Activated CD8-positive, alpha-beta memory T cell treated with anti-CD3 and anti-CD28 coated beads for 24 hours (primary cell): Measurements from ENCODE around the gene DNAH8.
A peak's percentile ranks its signal among the peaks of the same experiment; 100 is the strongest.

Experiments
- DNase-seq: peaks from one replicate; pipeline ENCODE4 v3.0.0-alpha.2; 2020

DNAH8 gene

DNA sequence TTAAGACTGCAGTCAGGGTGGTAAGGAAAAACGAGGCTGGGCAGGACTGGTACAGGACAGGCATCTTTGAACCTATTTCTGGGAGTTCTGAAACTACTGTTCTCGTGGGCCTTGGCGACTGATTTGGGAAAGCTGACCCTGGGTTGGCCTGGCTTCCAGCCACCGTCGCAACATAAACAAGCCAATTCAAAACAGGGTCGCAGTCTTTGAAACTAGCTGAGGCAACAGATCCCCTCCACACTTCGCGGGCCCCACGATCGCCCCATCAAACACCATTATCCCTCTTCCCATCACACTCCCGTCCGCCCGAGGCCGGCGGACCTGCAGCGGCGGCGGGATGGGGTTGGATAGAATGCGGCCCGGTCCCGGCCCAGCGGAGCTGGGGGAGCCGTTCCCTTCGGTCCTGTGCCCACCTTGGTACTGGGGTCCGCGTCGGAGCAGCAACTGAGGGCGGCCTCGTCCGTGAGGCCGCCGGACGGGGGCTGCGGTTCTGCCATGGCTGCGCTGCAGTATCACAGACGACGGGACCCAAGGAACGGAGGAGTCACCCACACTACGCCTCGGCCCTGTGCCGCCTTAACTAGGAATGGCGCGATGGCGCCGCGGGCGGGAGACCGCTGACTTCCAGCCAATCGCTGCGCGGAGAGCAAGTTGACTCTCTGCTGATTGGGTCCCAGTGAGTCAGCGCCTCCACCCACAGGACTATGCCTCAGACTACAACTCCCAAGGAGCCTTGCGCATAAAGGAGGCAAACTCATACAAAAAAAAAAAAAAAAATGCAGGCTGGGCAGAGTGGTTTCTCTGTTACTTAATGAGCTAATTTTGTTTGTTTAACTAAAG, 12.3 kb upstream of the DNAH8 start, which contains the start of gene GLO1:
GLO1 (minus strand) TSS at position 588 of the 840 bp plus-strand sequence; CDS start at position 497, 91 bp downstream.
- peak; percentile 96 for DNase-seq

DNA sequence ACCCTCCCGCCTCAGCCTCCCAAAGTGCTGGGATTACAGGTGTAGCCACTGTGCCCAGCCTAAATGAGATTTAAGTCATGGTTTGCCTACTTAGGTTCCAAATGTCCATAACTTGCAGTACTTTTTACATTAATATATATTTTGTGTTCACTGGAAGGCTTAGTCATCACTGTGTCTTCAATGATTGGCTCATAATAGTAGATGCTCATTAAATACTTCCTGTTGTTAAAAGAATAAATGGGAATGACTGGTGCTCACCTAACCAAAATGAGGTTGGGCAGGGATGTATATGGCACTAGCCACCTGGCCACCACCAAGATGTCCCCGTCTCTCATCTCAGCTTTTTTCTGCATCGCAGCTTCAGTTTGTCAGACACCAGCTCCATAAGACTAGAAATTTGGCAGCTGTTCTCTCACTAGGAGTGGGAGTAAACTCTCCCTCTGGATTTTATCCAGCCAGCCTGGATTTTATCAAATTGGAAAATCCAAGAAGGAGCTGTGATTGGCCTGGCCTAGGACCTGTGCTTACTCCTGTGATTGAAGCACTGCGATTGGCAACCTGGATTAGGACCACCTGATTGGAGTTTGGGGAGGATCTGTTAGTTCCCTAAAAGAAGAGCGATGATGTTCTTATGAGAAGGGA, 11.0 kb upstream of the DNAH8 start:
- DNase-seq: no peak

DNA sequence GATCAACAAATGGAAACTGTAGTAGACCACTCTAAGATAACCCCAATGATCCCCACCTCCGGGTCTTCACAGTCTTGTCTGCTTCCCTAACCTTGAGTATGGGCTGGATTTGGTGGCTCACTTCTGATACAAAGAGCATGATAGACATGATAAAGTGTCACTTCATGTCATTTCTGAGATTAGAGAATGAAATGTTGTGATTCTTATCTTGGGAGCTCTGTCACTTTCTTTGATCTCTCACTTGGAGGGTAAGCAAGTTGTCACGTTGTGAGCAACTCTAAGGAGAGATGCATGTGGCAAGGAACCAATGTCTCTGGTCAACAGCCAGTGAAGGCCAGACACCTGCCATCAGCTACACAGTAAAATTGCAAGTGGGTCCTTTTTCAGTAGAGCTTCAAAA, 9.2 kb upstream of the DNAH8 start:
- no peak for DNase-seq

DNA sequence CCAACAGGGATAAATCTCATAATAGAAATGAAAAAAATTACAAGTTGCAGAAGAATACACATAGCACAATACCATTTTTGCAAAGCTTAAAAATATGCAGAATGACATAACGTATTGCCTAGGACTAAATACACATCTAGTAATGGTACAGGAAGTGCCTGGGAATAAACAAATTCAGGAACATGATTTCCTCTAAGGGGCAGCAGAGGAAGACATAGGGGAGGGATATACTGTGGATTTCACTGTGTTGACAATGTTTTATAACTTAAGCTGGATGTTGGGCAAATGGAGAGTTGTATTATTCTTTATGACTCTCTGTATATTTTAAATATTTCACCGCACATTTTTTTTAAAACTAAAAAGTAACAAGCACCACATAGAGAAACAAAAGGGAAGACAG, 6.6 kb upstream of the DNAH8 start:
- DNase-seq: no peak

DNA sequence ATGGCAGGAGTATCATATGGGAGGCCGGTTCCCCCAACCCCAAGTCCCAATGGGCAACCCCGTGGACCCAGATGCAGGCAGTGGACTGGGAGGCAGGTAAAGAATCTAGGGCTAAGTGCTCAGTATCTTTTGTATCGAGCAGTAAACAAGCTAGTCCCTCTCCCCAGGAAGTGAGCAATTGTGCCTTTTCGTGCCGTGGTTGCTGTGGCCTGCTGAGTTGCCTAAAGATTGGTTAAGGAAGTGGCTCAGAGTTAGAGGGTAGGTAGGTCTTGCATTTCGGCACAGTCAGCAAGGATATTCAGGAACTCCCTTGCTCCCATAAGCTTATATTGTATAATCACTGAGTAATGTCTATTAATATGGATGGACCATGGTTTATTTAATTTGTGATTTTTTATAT, 1.3 kb upstream of the DNAH8 start:
- DNase-seq: peak; percentile 74

DNA sequence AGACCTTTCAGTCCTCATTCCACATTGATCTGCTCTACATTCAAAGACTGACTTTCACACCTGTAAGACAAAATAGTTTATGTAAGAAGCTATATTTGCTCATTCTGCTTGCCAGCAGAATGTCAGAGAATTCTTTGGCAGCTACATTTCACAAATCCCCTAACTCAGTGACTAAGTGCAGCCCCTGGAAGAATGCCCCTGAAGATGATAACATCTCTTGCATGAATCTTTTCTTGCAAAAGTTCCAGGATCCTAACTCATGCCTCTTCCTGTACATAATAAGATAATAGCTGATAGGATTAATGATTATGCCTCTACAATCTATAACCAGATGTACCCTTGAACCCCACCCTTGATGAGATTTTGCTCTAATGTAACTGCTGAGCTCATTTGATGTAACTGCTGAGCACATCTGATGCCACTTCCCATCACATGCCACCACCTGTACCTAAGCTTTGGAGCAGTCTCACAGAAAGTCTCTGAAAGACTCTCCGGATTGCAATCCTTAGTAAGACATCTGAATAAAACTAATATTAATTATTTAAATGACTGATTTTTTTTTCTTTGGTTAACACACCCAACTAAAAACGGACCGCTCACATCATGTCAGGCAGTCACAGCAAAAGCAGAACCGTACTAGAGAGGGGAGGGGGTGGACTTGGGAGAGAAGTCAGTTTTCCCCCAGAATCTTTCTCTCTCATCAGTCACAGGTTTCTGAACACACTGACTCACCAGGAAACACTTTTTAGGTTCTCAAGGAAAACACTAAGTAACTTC, 684 bp upstream of the DNAH8 start:
- no peak for DNase-seq

DNA sequence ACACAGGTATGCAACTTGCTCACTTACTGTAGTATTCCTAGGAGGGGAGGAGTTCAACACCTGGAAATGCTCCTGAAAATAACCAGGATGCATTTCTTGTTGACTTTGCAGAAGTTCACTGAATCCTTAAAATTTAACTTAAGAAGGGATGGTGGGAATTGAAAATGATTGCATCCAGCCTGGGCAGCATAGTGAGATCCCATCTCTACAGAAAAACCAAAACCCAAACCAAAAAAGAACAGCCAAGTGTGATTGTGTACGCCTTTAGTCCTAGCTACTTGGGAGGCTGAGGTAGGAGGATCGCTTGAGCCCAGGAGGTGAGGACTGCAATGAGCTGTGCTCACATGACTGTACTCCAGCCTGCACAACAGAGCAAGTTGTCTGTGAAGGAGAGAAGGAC, 1.7 kb downstream of the DNAH8 start:
- DNase-seq: no peak

DNA sequence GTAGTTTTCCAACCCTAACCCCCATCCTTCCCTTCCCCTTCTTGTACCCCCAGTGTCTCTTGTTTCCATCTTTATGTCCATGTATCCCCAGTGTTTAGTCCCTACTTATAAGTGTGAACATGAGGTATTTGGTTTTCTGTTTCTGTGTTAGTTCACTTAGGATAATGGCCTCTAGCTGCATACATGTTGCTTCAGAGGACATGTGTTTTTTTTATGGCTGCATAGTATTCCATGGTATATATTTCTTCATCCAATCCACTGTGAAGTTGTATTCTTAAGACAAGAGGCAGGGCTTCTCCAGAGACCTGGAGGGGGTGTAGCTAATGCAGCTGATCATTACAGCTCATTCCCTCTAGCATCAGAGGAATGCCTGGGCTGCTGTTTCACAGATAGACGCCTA, 4.2 kb downstream of the DNAH8 start:
- DNase-seq: no peak

DNA sequence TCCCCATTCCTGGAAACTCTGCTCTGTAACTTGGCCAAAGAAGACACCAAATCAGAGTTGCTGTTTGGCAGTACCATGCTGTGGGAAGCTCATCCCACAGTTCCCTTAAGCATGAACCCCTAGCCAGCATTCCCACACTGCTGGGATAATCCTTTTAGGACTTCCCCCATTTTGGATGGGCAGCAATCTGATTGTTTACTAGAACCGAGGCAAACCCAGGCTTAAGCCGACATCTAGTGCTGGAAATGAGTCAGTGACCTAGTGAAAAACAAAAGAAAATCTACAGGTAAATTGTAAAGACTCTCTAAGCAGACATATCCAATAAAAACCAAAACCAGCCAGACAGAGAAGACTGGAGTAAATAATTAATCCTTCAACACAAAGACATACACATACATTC, 5.2 kb downstream of the DNAH8 start:
- no peak for DNase-seq

DNA sequence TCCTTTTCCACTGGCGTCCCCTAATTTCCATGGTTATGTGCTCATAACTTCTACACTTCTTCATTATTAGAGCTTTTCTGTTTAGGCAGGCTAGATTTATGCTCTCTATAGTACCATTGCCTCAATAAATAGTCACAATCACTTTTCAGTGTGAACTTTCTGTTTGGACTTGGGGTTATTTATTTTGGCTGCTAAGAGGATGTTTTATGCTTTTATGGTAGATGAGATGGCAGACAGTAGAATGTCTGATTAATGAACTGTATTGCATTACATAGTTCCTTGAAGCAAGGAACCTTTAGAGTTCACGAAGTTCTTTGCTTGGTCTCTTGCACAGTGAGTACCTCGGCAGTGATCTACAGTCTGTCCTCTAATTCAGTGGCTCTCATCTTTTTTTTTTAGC, 6.9 kb downstream of the DNAH8 start:
- no peak for DNase-seq

DNA sequence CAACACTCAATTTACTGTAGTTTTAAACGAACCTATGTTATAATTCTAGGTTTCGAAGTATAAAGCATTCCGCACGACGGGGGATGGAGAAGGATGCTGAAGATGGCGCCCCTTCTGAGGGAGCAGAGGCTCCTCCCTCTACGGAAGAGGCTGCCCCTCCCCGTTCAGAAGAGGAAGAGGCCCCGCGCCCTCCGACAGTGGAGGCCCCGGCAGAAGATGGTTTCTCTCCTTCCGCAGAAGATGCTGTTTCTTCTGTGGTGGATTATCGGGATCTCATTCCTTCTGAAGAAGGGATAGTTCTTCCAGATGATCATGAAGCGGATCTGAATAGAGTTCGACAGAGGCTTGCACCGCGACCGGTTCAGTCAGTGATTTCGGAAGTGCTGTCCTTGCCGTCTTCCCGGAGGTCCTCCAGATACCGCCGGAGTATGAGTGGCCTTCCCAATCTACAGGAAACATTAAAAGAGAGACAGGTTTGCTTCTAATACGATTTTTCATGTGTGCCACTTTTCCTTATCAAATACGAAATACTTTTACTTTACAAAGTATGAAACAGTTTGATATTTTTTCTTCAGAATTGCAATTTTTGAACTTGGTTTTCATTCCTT, 7.7 kb downstream of the DNAH8 start:
- no peak for DNase-seq

DNA sequence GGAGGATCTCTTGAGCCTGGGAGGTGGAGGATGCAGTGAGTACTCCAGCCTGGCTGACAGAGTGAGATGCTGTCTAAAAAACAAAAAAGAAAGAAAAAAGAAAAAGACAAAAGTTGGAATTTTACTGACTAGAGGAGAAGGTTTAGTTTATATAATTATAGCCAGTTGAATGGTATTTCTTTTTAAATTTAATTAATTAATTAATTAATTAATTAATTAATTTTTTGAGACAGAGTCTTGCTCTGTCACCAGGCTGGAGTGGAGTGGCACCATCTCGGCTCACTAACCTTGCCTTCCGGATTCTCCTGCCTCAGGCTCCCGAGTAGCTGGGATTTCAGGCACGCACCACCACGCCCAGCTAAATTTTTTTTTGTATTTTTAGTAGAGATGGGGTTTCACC, 8.7 kb downstream of the DNAH8 start:
- no peak for DNase-seq

DNA sequence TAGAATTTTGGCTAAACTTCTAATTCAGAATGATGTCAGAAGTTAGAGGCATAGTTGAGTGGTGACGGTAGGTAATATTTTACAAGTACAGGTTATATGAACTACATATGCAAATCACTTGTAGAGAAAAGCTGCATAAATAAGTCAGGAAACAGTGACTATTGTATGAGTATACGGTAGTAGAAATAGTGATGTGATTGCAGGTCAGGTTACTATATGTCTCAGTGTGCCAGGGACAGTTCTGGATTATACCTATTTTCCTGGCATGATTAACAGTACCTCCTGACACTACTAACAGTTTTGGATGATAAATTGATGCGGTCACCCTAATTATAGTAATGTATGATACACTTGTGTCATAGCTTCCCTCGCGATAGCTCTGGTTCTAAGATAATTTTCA, 9.2 kb downstream of the DNAH8 start:
- no peak for DNase-seq

DNA sequence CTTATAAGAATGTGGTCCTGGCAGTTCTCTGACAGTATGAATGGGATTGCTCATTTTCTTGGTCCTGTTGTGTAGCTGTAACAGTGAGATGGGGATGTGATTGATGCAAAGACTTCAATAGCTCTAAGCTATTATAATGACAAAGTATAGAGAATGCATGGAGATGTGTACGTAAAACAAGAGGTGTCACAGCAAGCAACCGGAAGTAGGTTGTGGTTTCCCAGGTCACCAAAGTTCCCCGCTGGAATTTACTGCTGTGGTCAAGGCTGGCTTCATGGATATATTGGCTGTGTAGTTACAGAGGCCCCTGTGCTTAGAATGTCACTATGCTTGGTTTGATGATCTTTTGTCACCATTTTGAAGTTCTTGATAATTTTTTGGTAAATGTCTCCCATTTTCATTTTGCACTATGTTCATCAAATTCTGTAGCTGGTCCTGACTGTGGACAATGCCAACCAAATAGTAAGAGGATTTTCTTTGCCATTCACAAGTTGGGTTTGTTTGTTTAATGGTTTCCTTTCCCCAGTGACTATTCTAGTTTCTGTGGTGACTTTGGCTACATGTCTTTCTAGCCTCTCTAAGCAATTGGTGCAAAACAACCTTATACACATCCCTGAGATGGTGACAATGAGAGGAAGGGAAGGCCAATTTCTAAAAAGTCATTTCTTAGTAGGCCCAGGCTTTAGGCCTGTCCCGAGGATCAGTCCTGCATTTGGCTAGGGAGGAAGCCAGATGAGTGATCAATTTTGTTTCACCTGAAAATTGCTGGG, 10.5 kb downstream of the DNAH8 start:
- no peak for DNase-seq

DNA sequence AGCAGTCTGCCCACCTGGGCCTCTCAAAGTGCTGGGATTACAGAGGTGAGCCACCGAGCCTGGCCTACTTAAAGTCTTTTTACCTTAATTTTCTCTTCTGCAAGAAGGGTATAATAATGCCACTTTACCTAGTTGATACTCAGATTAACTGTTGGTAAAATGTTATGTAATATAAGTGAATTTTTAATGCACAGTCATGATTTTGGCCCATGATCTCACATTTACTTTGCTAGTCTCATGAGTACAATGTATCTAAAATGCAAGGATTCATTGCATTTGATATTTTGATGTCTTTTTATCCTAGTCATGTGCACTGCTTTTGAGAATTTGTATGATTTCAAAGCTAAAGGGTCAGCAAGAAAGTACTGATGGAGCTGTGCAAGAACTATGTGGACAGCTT, 13.1 kb downstream of the DNAH8 start:
- DNase-seq: no peak

DNA sequence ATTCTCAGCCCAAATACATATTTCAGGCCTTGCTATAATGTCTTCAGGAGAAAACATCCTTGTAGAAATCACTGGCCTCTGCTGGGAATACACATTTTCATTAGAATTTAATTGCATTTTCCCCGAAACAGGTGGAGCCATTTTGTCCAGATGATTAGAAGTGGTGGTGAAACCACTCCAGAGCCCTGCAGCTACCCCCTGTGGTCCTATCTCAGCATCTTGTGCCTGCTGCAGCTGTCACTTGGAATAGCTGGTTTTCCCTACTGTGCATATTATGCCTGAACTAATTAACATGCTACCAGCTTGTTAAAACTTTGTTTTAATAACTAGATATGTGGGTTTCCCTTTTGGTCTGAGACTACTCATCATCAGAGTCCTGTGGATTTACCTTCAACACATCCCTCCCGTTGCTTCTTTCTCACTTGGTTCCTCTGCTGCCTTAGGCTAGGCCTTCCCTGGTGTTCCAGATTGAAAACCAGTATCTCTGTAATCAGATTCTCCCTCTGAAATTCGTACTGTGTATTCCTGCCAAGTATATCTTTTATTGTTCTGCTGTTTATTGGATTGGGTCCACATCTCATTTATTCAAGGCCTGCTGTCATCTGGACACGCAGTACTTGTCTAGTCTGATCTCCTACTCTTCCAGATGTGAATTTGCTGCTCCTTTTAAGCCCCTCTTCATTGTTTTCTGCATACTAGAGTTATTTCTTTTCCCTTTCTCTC, 15.2 kb downstream of the DNAH8 start:
- DNase-seq: no peak

DNA sequence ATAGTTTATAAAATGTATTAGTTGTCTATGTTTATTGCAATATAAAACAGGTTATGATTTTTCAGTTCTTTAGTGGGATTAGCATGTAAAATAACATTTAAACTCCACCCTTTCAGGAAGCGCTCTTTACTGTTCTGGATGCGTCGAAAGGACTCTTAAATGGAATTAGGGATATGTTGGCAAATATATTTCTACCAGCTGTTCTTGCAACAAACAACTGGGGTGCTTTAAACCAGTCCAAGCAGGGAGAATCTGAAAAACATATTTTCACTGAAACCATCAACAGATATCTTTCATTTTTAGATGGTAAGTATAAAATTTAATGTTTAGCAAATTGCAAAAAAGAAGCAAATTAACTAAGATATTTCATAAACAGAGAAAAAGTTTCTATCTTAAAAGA, 21.8 kb downstream of the DNAH8 start:
- DNase-seq: no peak

DNA sequence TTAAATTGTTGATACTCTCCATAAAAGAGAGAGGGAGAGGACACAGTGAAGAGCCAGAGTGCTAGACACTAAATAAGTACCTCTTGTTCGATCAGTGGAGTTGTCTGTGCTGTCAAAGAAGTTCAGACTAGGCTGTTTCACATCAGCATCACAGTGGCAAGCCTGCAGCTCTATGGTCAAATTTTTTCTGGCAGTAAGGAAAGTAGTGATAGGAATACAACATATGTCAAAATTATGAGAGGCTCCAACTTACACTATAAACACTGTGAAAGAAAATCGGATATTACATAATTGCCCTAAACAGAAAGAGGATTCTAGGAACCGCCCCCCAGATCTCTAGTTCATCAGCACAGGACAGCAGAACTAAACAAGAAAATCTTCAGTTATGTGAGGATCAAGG, 23.1 kb downstream of the DNAH8 start:
- DNase-seq: no peak

DNA sequence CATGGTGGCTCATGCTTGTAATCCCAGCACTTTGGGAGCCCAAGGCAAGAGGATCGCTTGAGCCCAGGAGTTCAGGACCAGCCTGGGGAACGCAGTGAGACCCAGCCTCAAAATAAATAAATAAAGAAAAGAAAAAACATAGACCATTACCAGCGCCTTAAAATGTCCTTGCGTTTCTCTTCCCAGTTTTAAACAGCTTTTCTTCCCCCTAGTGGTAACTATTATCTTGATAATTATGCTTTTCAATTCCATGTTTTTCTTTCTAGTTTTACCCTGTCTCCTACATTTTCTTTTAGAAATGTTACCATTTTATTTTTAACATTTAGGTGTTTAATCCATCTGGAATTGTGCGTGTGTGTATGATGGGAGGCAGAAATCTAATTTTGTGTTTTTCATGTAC, 24.4 kb downstream of the DNAH8 start:
- no peak for DNase-seq

DNA sequence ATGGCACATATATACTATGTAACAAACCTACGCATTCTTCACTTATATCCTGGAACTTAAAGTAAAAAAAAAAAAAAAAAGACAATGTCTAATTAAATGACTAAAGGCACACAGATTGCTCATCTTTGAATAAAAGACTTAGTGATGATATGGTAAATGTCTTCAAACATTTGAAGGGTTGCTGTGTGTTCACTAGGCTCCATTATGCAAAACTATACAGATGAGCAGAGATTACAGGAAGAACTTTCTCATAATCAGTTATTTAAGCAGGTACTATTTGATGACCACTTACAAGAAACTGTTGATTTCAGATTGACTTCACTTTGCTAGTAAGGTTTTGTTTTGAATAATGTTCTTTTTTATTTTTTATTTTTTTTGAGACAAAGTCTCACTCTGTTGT, 34.4 kb downstream of the DNAH8 start:
- no peak for DNase-seq

DNA sequence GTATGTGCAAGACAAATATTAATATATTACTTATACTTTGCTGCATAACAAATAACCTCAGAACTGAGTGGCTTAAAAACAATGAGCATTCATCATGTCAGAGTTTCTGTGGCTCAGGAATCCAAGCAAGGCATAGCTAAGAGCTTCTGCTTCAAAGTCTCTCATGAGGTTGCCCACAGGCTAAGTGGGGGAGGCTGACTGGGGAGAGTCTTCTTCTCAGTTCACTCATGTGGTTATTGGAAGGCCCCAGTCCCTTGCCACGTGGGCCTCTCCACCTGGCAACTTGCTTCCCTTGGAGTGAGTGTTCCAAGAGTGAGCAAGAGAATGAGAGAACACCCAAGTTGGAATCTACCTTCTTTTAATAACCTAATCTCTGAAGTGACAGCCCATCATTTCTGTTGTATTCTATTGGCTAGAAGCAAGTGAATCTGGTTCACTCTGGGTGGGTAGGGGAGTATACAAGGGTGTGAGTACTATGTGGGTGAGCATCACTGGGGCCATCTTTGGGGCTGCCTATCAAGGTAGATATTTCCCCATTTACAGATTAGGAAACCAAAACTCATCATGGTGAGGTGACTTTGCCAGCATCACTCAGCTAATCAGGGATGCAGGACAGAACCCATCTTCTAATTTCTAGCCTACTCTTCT, 36.0 kb downstream of the DNAH8 start:
- DNase-seq: no peak
